RWPE2 (cell line): ENCODE data around the gene SPTBN5.

Experiments used
- ATAC-seq: fragments of 200-7000 bp; cut with Tn5 transposase; 3 replicates; pipeline ENCODE4 v1.9.1; 2021; ENCODE audit warnings: low read depth
- DNase-seq: peaks from one replicate; pipeline ENCODE4 v3.0.0-alpha.2; 2020; ENCODE audit warnings: low spot score
- H3K27ac ChIP-seq: fragments of 450-650 bp; 2 replicates; pipeline ENCODE4 v1.5.1; 2017; ENCODE audit warnings: mild to moderate bottlenecking; ENCODE audit not compliant: poor library complexity, severe bottlenecking
- H3K27me3 ChIP-seq: fragments of 250-450 bp; sonication (Bioruptor Pico); 2 replicates; pipeline ENCODE4 v1.5.1; 2021; ENCODE audit warnings: mild to moderate bottlenecking, moderate library complexity; ENCODE audit not compliant: insufficient read depth, poor library complexity, severe bottlenecking
- H3K36me3 ChIP-seq: fragments of 250-450 bp; sonication (Bioruptor Pico); 2 replicates; pipeline ENCODE4 v1.5.1; 2020; ENCODE audit warnings: low read depth, mild to moderate bottlenecking, moderate library complexity
- H3K4me1 ChIP-seq: fragments of 250-450 bp; sonication (Bioruptor Pico); 2 replicates; pipeline ENCODE4 v1.5.1; 2021; ENCODE audit warnings: mild to moderate bottlenecking, moderate library complexity; ENCODE audit not compliant: insufficient read depth, poor library complexity, severe bottlenecking
- H3K4me3 ChIP-seq: fragments of 250-450 bp; sonication (Bioruptor Pico); 2 replicates; pipeline ENCODE4 v1.5.1; 2021; ENCODE audit warnings: mild to moderate bottlenecking, moderate library complexity; ENCODE audit not compliant: severe bottlenecking
- H3K9me3 ChIP-seq: fragments of 250-450 bp; sonication (Bioruptor Pico); 2 replicates; pipeline ENCODE4 v1.5.1; 2021; ENCODE audit warnings: mild to moderate bottlenecking, moderate library complexity; ENCODE audit not compliant: severe bottlenecking
- CTCF ChIP-seq: fragments of 450-650 bp; IDR thresholded peaks from one replicate; pipeline ENCODE4 v1.5.1; 2017; ENCODE audit warnings: mild to moderate bottlenecking, moderate library complexity; ENCODE audit not compliant: poor library complexity, severe bottlenecking

The SPTBN5 gene

GRCh38 chr15:41900526-41901380 is 6.9 kb upstream of the SPTBN5 start:
- no peak for ATAC-seq
- no peaks in the 10 kb centered on the region for H3K27me3 ChIP-seq
- DNase-seq, result no peak
- peaks cover 46% of the 10 kb centered on the region for H3K36me3 ChIP-seq
- H3K9me3 ChIP-seq, result no peaks in the 10 kb centered on the region
- no peak overlapping the region for H3K4me3 ChIP-seq
- no peak overlapping the region for H3K27ac ChIP-seq
- no peak for TF ChIP-seq CTCF
- no peaks in the 10 kb centered on the region for H3K4me1 ChIP-seq

DNA sequence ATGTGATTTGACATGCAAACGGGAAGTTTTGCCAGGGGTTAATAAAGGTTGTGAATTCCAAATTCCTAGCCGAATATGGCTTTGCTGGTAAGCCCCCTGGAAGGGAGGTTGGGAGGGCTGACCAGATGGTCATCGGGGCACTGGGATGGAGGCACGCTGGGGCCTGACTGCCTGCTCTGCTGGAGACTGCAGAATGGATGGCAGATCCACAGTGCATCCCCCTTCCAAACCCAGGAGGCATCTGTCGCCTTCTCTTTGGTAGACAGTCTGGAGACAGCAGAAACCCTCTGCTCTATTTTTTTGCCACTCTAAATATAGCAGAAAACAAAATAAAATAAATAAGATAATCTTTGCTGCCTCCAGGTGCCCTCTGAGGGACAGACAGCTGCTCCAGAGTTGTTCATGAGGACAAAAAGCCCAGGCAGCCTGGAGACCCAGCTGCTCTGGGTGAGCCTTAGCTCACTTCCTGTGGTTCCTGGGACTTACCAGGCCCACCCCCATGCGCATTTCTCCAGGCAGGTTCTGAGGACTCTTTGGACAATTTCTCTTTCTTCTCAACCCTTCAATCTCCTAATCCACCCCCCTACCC is 6.1 kb upstream of the SPTBN5 start:
- no peak for DNase-seq
- no peak for ATAC-seq
- no peak for TF ChIP-seq CTCF

GRCh38 chr15:41897363-41897799 is 3.5 kb upstream of the SPTBN5 start:
- H3K27ac ChIP-seq, result no peak overlapping the region
- peaks cover 35% of the 10 kb centered on the region for H3K36me3 ChIP-seq
- DNase-seq (peak; percentile 69), ATAC-seq (no peak)
- H3K9me3 ChIP-seq, result no peaks in the 10 kb centered on the region
- no peaks in the 10 kb centered on the region for H3K27me3 ChIP-seq
- H3K4me3 ChIP-seq, result no peak overlapping the region
- peaks cover 17% of the 10 kb centered on the region for H3K4me1 ChIP-seq
- no peak for TF ChIP-seq CTCF

More for the DNA sequence above, 6.1 kb upstream of the SPTBN5 start:
- Histone ChIP-seq H3K27me3 (no peaks in the 10 kb centered on the region), H3K9me3 (no peaks in the 10 kb centered on the region), H3K4me3 (no peak overlapping the region), H3K4me1 (peaks cover 7% of the 10 kb centered on the region), H3K27ac (no peak overlapping the region), H3K36me3 (peaks cover 46% of the 10 kb centered on the region)

DNA sequence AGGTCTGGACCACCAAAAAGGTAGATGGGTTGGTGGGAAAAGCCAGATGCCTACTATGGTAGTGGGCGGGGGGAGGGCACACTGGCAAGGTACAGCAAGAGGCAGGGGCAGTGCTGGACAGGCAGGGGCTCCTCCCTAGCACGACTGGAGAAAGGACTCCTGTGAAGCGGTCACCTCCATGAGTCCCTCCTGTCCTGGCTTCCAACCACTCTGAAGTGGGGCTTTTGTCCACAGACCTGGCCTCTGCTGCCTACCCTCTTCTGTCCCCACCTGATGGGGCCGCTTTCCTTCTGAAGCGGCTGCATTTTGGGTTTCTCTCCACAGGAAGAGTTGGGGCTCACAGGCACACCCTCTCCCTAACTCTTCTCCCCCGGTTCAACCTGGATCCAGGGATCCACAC is 2.7 kb upstream of the SPTBN5 start:
- Histone ChIP-seq H3K4me1 (peaks cover 17% of the 10 kb centered on the region), H3K27me3 (no peaks in the 10 kb centered on the region), H3K4me3 (no peak overlapping the region), H3K27ac (no peak overlapping the region), H3K9me3 (no peaks in the 10 kb centered on the region), H3K36me3 (peaks cover 29% of the 10 kb centered on the region)
- no peak for TF ChIP-seq CTCF
- ATAC-seq (no peak), DNase-seq (peak; percentile 55)

DNA sequence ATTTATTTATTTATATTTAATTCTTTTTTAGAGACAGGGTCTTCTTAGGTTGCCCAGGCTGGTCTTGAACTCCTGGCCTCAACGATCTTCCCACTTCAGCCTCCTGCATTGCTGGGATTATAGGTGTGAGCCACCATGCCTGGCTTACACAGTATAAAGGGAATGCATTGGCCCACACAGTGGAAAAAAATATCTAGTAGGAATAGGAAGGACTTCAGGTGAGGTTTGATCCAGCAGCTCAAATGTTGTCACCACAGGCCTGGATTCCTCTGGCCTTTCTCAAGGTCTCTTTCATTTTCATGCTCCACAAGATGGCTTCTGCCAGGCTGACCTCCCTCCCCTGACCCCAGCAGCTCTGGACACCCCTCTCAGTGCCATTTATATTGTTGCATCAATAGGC is 2.1 kb upstream of the SPTBN5 start:
- Histone ChIP-seq H3K4me3 (no peak overlapping the region), H3K4me1 (peaks cover 17% of the 10 kb centered on the region), H3K27me3 (no peaks in the 10 kb centered on the region), H3K27ac (peak overlapping the region; percentile 90), H3K36me3 (peaks cover 23% of the 10 kb centered on the region), H3K9me3 (no peaks in the 10 kb centered on the region)
- ATAC-seq, result no peak
- DNase-seq, result no peak
- TF ChIP-seq CTCF, result no peak
